RWPE2 (cell line): ENCODE data around the gene ATP6V0E1.
A peak's percentile ranks its signal among the peaks of the same experiment; 100 is the strongest.

Source experiments
- ATAC-seq: fragments of 200-7000 bp; cut with Tn5 transposase; 3 replicates; pipeline ENCODE4 v1.9.1; 2021; ENCODE audit warnings: low read depth
- DNase-seq: peaks from one replicate; pipeline ENCODE4 v3.0.0-alpha.2; 2020; ENCODE audit warnings: low spot score
- H3K27ac ChIP-seq: fragments of 450-650 bp; 2 replicates; pipeline ENCODE4 v1.5.1; 2017; ENCODE audit warnings: mild to moderate bottlenecking; ENCODE audit not compliant: poor library complexity, severe bottlenecking
- H3K27me3 ChIP-seq: fragments of 250-450 bp; sonication (Bioruptor Pico); 2 replicates; pipeline ENCODE4 v1.5.1; 2021; ENCODE audit warnings: mild to moderate bottlenecking, moderate library complexity; ENCODE audit not compliant: insufficient read depth, poor library complexity, severe bottlenecking
- H3K36me3 ChIP-seq: fragments of 250-450 bp; sonication (Bioruptor Pico); 2 replicates; pipeline ENCODE4 v1.5.1; 2020; ENCODE audit warnings: low read depth, mild to moderate bottlenecking, moderate library complexity
- H3K4me1 ChIP-seq: fragments of 250-450 bp; sonication (Bioruptor Pico); 2 replicates; pipeline ENCODE4 v1.5.1; 2021; ENCODE audit warnings: mild to moderate bottlenecking, moderate library complexity; ENCODE audit not compliant: insufficient read depth, poor library complexity, severe bottlenecking
- H3K4me3 ChIP-seq: fragments of 250-450 bp; sonication (Bioruptor Pico); 2 replicates; pipeline ENCODE4 v1.5.1; 2021; ENCODE audit warnings: mild to moderate bottlenecking, moderate library complexity; ENCODE audit not compliant: severe bottlenecking
- H3K9me3 ChIP-seq: fragments of 250-450 bp; sonication (Bioruptor Pico); 2 replicates; pipeline ENCODE4 v1.5.1; 2021; ENCODE audit warnings: mild to moderate bottlenecking, moderate library complexity; ENCODE audit not compliant: severe bottlenecking
- CTCF ChIP-seq: fragments of 450-650 bp; IDR thresholded peaks from one replicate; pipeline ENCODE4 v1.5.1; 2017; ENCODE audit warnings: mild to moderate bottlenecking, moderate library complexity; ENCODE audit not compliant: poor library complexity, severe bottlenecking

Gene ATP6V0E1

GRCh38 chr5:173051746-173052145, 68.2 kb downstream of the ATP6V0E1 start:
- Histone ChIP-seq H3K27ac (no peak overlapping the region), H3K4me1 (peaks cover 3% of the 10 kb centered on the region), H3K9me3 (no peaks in the 10 kb centered on the region), H3K27me3 (no peaks in the 10 kb centered on the region), H3K4me3 (no peak overlapping the region), H3K36me3 (no peaks in the 10 kb centered on the region)
- DNase-seq: no peak
- ATAC-seq: no peak
- no peak for TF ChIP-seq CTCF

- TF ChIP-seq CTCF: no peak
- DNase-seq (no peak), ATAC-seq (no peak)
- Histone ChIP-seq H3K9me3 (no peaks in the 10 kb centered on the region), H3K4me3 (no peak overlapping the region), H3K4me1 (peaks cover 6% of the 10 kb centered on the region), H3K27me3 (no peaks in the 10 kb centered on the region), H3K27ac (no peak overlapping the region), H3K36me3 (no peaks in the 10 kb centered on the region)
These were observed 69.5 kb downstream of the ATP6V0E1 start for GRCh38 chr5:173053041-173053440.

GRCh38 chr5:173055042-173055721, 71.6 kb downstream of the ATP6V0E1 start:
- peaks cover 8% of the 10 kb centered on the region for H3K4me1 ChIP-seq
- TF ChIP-seq CTCF: no peak
- DNase-seq: no peak
- no peak for ATAC-seq
- no peaks in the 10 kb centered on the region for H3K27me3 ChIP-seq
- H3K36me3 ChIP-seq: no peaks in the 10 kb centered on the region
- peak overlapping the region; percentile 84 for H3K4me3 ChIP-seq
- H3K27ac ChIP-seq: no peak overlapping the region
- H3K9me3 ChIP-seq: no peaks in the 10 kb centered on the region

GRCh38 chr5:173055722-173055982, 72.1 kb downstream of the ATP6V0E1 start:
- Histone ChIP-seq H3K27ac (no peak overlapping the region), H3K4me1 (peaks cover 8% of the 10 kb centered on the region), H3K4me3 (peak overlapping the region; percentile 84), H3K9me3 (no peaks in the 10 kb centered on the region), H3K27me3 (no peaks in the 10 kb centered on the region), H3K36me3 (no peaks in the 10 kb centered on the region)
- DNase-seq (no peak), ATAC-seq (no peak)
- no peak for TF ChIP-seq CTCF

- peaks cover 8% of the 10 kb centered on the region for H3K4me1 ChIP-seq
- DNase-seq (peak; percentile 98), ATAC-seq (peak; percentile 77)
- H3K36me3 ChIP-seq: no peaks in the 10 kb centered on the region
- H3K9me3 ChIP-seq: no peaks in the 10 kb centered on the region
- TF ChIP-seq CTCF: no peak
- peak within 1 kb of the TSS; percentile 77 for H3K27ac ChIP-seq
- no peaks in the 10 kb centered on the region for H3K27me3 ChIP-seq
- peak within 1 kb of the TSS; percentile 84 for H3K4me3 ChIP-seq
These were observed 72.6 kb downstream of the ATP6V0E1 start, which contains the start of gene CREBRF for GRCh38 chr5:173055983-173056782. Gene CREBRF (plus strand): TSS chr5:173056352. CDS start chr5:173080776, 24,424 bp downstream.
